Common myeloid progenitor, CD34-positive (primary cell): ENCODE data around the gene AFTPH.

Source experiments
- CTCF ChIA-PET: fragments of 350-600 bp; sonication (Branson Sonifier 250); formaldehyde crosslinking; loops from one replicate; lab custom pipeline; 2021; ENCODE audit warnings: antibody characterized with exemption; lab: Charles Lee
- POLR2A ChIA-PET: fragments of 350-600 bp; sonication (Branson Sonifier 250); formaldehyde crosslinking; loops from one replicate; lab custom pipeline; 2021; ENCODE audit warnings: antibody characterized with exemption; lab: Charles Lee
- DNase-seq, 3 donors: peaks; one replicate each; pipeline versions ENCODE4 v3.0.0 to v3.0.0-alpha.2; 2013
- H3K27ac ChIP-seq, 2 experiments: 1 replicate in 1 of 2; 2 replicates in 1 of 2; pipeline ENCODE4 v1.7.0; 2013; ENCODE audit warnings: inconsistent platforms in 2 of 2, low read length in 2 of 2, mild to moderate bottlenecking in 2 of 2, low read depth in 1 of 2, moderate library complexity in 1 of 2; ENCODE audit not compliant: severe bottlenecking in 2 of 2, insufficient read depth in 1 of 2, poor library complexity in 1 of 2
- H3K27me3 ChIP-seq, 5 experiments: replicated peaks in 2 of 5; 1 replicate in 3 of 5; 2 replicates in 2 of 5; pipeline versions ENCODE4 v1.6.1 to v1.7.0; 2013; ENCODE audit warnings: low read length in 4 of 5, mild to moderate bottlenecking in 2 of 5, moderate library complexity in 2 of 5, inconsistent platforms in 1 of 5; ENCODE audit not compliant: insufficient read depth in 5 of 5, control insufficient read depth in 4 of 5
- H3K36me3 ChIP-seq, 4 experiments: 1 replicate in 2 of 4; 2 replicates in 2 of 4; pipeline versions ENCODE4 v1.6.1 to v1.7.0; 2013; ENCODE audit warnings: low read length in 3 of 4, control low read depth in 1 of 4, mild to moderate bottlenecking in 1 of 4; ENCODE audit not compliant: control insufficient read depth in 4 of 4, insufficient read depth in 4 of 4
- H3K4me1 ChIP-seq, 4 experiments: 1 replicate in 3 of 4; 2 replicates in 1 of 4; pipeline versions ENCODE4 v1.6.1 to v1.7.1; 2013; ENCODE audit warnings: low read length in 3 of 4, mild to moderate bottlenecking in 3 of 4, control low read depth in 1 of 4, inconsistent platforms in 1 of 4, moderate library complexity in 1 of 4; ENCODE audit not compliant: control insufficient read depth in 4 of 4, insufficient read depth in 4 of 4; ENCODE audit errors: control extremely low read depth in 1 of 4
- H3K4me3 ChIP-seq, 7 experiments: 1 replicate in 4 of 7; 2 replicates in 3 of 7; pipeline versions ENCODE4 v1.5.1 to v1.7.0; 2013; ENCODE audit warnings: mild to moderate bottlenecking in 7 of 7, low read length in 6 of 7, moderate library complexity in 6 of 7, inconsistent platforms in 2 of 7, low read depth in 2 of 7, control low read depth in 1 of 7; ENCODE audit not compliant: insufficient read depth in 4 of 7, control insufficient read depth in 1 of 7; ENCODE audit errors: extremely low read depth in 1 of 7
- H3K9me3 ChIP-seq, 5 experiments: 1 replicate in 4 of 5; 2 replicates in 1 of 5; pipeline versions ENCODE4 v1.6.1 to v1.7.1; 2013; ENCODE audit warnings: low read length in 4 of 5, mild to moderate bottlenecking in 2 of 5, inconsistent platforms in 1 of 5, low read depth in 1 of 5, moderate library complexity in 1 of 5; ENCODE audit not compliant: control insufficient read depth in 4 of 5, insufficient read depth in 2 of 5; ENCODE audit errors: control extremely low read depth in 1 of 5
- WGBS: methylation state at CpG from one replicate; pipeline ENCODE4 v1.1.5; 2013; ENCODE audit not compliant: insufficient coverage; 5-methylcytosine and 5-hydroxymethylcytosine counted together

AFTPH gene

GRCh38 chr2:64493788-64494187, 30.3 kb upstream of the AFTPH start:
- DNase-seq, result no peak
- no peak overlapping the region for H3K4me3 ChIP-seq
- 100% methylated on average over 2 of the region's 4 CpGs for WGBS
- POLR2A ChIA-PET, result no interaction called here
- H3K27me3 ChIP-seq, result peaks cover 0 to 25% (median 9%) of the 10 kb centered on the region in 5 experiments
- no peak overlapping the region for H3K27ac ChIP-seq
- no peaks in the 10 kb centered on the region for H3K36me3 ChIP-seq
- peaks cover 3 to 8% (median 5%) of the 10 kb centered on the region in 4 experiments for H3K4me1 ChIP-seq
- CTCF ChIA-PET, result interaction anchor here (0.8 to 1.9 kb wide), 4 partner anchors 11 to 165 kb away, joined by 5 to 7 read pairs (median 6); no protein-coding TSS in a partner anchor
- H3K9me3 ChIP-seq, result no peaks in the 10 kb centered on the region

- Histone ChIP-seq H3K4me1 (no peaks in the 10 kb centered on the region), H3K27me3 (peaks cover 0 to 21% (median 1%) of the 10 kb centered on the region in 5 experiments), H3K27ac (no peak overlapping the region), H3K4me3 (no peak overlapping the region), H3K9me3 (no peaks in the 10 kb centered on the region), H3K36me3 (no peaks in the 10 kb centered on the region)
- WGBS, result 100% methylated on average over 1 of the region's 1 CpG
- ChIA-PET POLR2A (no interaction called here), CTCF (interaction anchor here (0.7 to 4.8 kb wide), 3 partner anchors 9 to 168 kb away, joined by 3 to 23 read pairs (median 3); no protein-coding TSS in a partner anchor)
- DNase-seq, result no peak
Measured at GRCh38 chr2:64498438-64498837, 25.7 kb upstream of the AFTPH start.

GRCh38 chr2:64500549-64500948, 23.6 kb upstream of the AFTPH start:
- Histone ChIP-seq H3K9me3 (no peaks in the 10 kb centered on the region), H3K27me3 (peaks cover 0 to 19% (median 1%) of the 10 kb centered on the region in 5 experiments), H3K4me3 (no peak overlapping the region), H3K27ac (no peak overlapping the region), H3K4me1 (no peaks in the 10 kb centered on the region), H3K36me3 (no peaks in the 10 kb centered on the region)
- DNase-seq, result no peak
- CTCF ChIA-PET, result interaction anchor here (4.8 kb wide), 1 partner anchor 12 kb away, joined by 23 read pairs; no protein-coding TSS in a partner anchor
- WGBS, result 98% methylated on average over 5 of the region's 5 CpGs
- POLR2A ChIA-PET, result no interaction called here

DNA sequence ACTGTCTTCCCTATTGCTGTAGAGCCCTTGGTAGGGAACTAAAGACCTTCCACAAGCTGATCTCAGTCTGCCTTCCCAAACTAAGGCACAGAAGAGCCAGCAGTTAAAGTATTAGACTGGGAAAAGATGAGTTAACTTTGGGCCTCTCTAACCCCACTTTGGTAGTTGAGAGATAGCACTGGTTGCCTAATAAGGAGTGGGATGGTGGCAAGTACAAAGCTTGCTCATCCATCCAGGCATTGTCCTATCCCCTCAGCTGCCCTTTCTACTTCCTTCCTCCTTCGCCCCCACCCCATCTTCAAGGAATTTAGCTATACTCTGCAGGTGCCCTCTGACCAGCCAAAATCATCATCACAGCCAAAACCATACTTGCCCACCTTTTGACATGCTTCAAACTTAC, 22.2 kb upstream of the AFTPH start:
- H3K4me1 ChIP-seq, result no peaks in the 10 kb centered on the region
- H3K4me3 ChIP-seq, result no peak overlapping the region
- ChIA-PET POLR2A (no interaction called here), CTCF (interaction anchor here (0.8 to 2.0 kb wide), 4 partner anchors 21 to 171 kb away, joined by 3 to 6 read pairs (median 4); no protein-coding TSS in a partner anchor)
- H3K36me3 ChIP-seq, result no peaks in the 10 kb centered on the region
- WGBS, result no CpG with 5 or more reads among the region's 1 CpG
- peaks cover 0 to 14% (median 0%) of the 10 kb centered on the region in 5 experiments for H3K27me3 ChIP-seq
- no peak overlapping the region for H3K27ac ChIP-seq
- DNase-seq, result no peak
- no peaks in the 10 kb centered on the region for H3K9me3 ChIP-seq

DNA sequence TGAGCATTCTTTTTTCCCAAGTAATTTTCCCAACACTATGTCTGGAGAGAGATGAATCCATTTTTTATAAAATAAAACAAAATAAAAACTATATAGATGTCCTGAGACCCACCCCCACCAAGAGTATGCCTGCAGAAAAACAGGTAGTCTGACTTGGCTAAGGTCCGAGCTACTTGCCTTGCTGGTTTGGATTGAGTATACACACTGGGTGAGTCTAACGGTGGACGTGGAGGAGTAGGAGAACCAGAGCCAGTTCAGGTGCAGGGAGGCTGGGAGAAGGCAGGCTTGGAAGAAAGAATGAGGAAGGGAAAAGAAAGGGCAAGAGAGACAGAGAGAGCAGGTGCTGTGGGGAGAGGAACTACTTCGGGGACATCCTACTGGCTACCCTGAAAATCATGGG, 21.3 kb upstream of the AFTPH start:
- no peak overlapping the region for H3K4me3 ChIP-seq
- H3K36me3 ChIP-seq, result no peaks in the 10 kb centered on the region
- 96% methylated on average over 4 of the region's 4 CpGs for WGBS
- no peaks in the 10 kb centered on the region for H3K9me3 ChIP-seq
- ChIA-PET POLR2A (no interaction called here), CTCF (interaction anchor here (1.5 to 2.9 kb wide), 5 partner anchors 15 to 172 kb away, joined by 3 to 14 read pairs (median 5); no protein-coding TSS in a partner anchor)
- H3K27ac ChIP-seq, result no peak overlapping the region
- no peaks in the 10 kb centered on the region for H3K4me1 ChIP-seq
- DNase-seq, result no peak
- peaks cover 0 to 12% (median 0%) of the 10 kb centered on the region in 5 experiments for H3K27me3 ChIP-seq

GRCh38 chr2:64504774-64505720, 19.1 kb upstream of the AFTPH start:
- Histone ChIP-seq H3K27me3 (peaks cover 0 to 3% (median 0%) of the 10 kb centered on the region in 5 experiments), H3K4me1 (no peaks in the 10 kb centered on the region), H3K36me3 (no peaks in the 10 kb centered on the region), H3K9me3 (no peaks in the 10 kb centered on the region), H3K27ac (no peak overlapping the region), H3K4me3 (no peak overlapping the region)
- POLR2A ChIA-PET, result no interaction called here
- 94% methylated on average over 12 of the region's 16 CpGs for WGBS
- CTCF ChIA-PET, result interaction anchor here (0.7 to 2.9 kb wide), 7 partner anchors 9 to 177 kb away, joined by 3 to 14 read pairs (median 3); no protein-coding TSS in a partner anchor
- DNase-seq, result no peak

DNA sequence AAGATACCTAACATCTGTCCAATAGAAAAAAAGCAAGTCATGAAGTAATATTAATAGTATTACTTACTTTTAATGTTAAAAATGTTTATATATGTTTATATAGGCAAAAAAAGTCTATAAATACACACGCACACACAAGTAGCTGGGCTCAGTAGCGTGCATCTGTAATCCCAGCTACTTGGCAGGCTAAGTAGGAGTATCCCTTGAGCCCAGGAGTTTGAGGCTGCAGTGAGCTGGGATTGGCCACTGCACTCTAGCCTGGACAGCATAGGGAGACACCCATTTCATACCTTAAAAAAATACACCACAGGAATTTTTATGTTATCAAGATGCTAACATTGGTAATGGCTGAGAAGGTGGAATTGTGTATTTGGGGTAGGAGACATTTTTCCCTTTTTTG, 17.4 kb upstream of the AFTPH start:
- peaks cover 0 to 1% (median 0%) of the 10 kb centered on the region in 5 experiments for H3K27me3 ChIP-seq
- DNase-seq, result no peak
- POLR2A ChIA-PET, result no interaction called here
- no peaks in the 10 kb centered on the region for H3K4me1 ChIP-seq
- H3K9me3 ChIP-seq, result no peaks in the 10 kb centered on the region
- CTCF ChIA-PET, result interaction anchor here (1.0 kb wide), 1 partner anchor 18 kb away, joined by 4 read pairs; no protein-coding TSS in a partner anchor
- WGBS, result 83% methylated on average over 1 of the region's 2 CpGs
- H3K27ac ChIP-seq, result no peak overlapping the region
- no peaks in the 10 kb centered on the region for H3K36me3 ChIP-seq
- H3K4me3 ChIP-seq, result no peak overlapping the region
